Activated CD4-positive, alpha-beta T cell treated with anti-CD3 and anti-CD28 coated beads, Interleukin-2, Interleukin-4, amounts not matched to agents 100 ng/mL and 50 ng/mL, durations not matched to agents 16 hours and 8 hours (primary cell): ENCODE results near the gene NCKAP5.

Experiments used
- DNase-seq: peaks from one replicate; pipeline ENCODE4 v3.0.0-alpha.2; 2020; ENCODE audit warnings: low spot score

NCKAP5 gene

GRCh38 chr2:132754392-132754791 lies 813.9 kb downstream of the NCKAP5 start:
- DNase-seq: no peak

GRCh38 chr2:132752421-132753206 lies 815.6 kb downstream of the NCKAP5 start:
- no peak for DNase-seq

- no peak for DNase-seq
These were observed 816.4 kb downstream of the NCKAP5 start for GRCh38 chr2:132751836-132752235.

- DNase-seq: no peak
These were observed 817.7 kb downstream of the NCKAP5 start for GRCh38 chr2:132750606-132751005.

- no peak for DNase-seq
These were observed 821.2 kb downstream of the NCKAP5 start for GRCh38 chr2:132747046-132747445.

GRCh38 chr2:132741754-132742153 lies 826.5 kb downstream of the NCKAP5 start:
- no peak for DNase-seq

- DNase-seq: no peak
These were observed 828.1 kb downstream of the NCKAP5 start for GRCh38 chr2:132740081-132740720.

- no peak for DNase-seq
These were observed 830.0 kb downstream of the NCKAP5 start for GRCh38 chr2:132738223-132738622.

GRCh38 chr2:132736059-132736458 lies 832.2 kb downstream of the NCKAP5 start:
- no peak for DNase-seq

- no peak for DNase-seq
These were observed 833.3 kb downstream of the NCKAP5 start for GRCh38 chr2:132734961-132735360.

GRCh38 chr2:132733094-132733493 lies 835.2 kb downstream of the NCKAP5 start:
- no peak for DNase-seq

GRCh38 chr2:132732694-132733093 lies 835.6 kb downstream of the NCKAP5 start:
- no peak for DNase-seq

- no peak for DNase-seq
These were observed 836.8 kb downstream of the NCKAP5 start for GRCh38 chr2:132731441-132731840.

GRCh38 chr2:132730611-132731010 lies 837.7 kb downstream of the NCKAP5 start:
- DNase-seq: no peak

- DNase-seq: no peak
These were observed 838.7 kb downstream of the NCKAP5 start for GRCh38 chr2:132729522-132729921.

GRCh38 chr2:132726155-132726554 lies 842.1 kb downstream of the NCKAP5 start:
- DNase-seq: no peak

- no peak for DNase-seq
These were observed 842.5 kb downstream of the NCKAP5 start for GRCh38 chr2:132725748-132726147.

- no peak for DNase-seq
These were observed 843.1 kb downstream of the NCKAP5 start for GRCh38 chr2:132725148-132725547.

- DNase-seq: no peak
These were observed 846.3 kb downstream of the NCKAP5 start for GRCh38 chr2:132721938-132722337.

GRCh38 chr2:132720393-132720792 lies 847.9 kb downstream of the NCKAP5 start:
- no peak for DNase-seq

GRCh38 chr2:132719480-132719879 lies 848.8 kb downstream of the NCKAP5 start:
- no peak for DNase-seq

- DNase-seq: no peak
These were observed 851.3 kb downstream of the NCKAP5 start for GRCh38 chr2:132716954-132717353.
